ENCODE measurements around the gene DMXL2.
"Not testable (repeated sequence)": the region's sequence is repeated elsewhere in the genome, so short reads cannot be mapped to it uniquely, and the experiment has no call there.

DMXL2 gene, protein sequence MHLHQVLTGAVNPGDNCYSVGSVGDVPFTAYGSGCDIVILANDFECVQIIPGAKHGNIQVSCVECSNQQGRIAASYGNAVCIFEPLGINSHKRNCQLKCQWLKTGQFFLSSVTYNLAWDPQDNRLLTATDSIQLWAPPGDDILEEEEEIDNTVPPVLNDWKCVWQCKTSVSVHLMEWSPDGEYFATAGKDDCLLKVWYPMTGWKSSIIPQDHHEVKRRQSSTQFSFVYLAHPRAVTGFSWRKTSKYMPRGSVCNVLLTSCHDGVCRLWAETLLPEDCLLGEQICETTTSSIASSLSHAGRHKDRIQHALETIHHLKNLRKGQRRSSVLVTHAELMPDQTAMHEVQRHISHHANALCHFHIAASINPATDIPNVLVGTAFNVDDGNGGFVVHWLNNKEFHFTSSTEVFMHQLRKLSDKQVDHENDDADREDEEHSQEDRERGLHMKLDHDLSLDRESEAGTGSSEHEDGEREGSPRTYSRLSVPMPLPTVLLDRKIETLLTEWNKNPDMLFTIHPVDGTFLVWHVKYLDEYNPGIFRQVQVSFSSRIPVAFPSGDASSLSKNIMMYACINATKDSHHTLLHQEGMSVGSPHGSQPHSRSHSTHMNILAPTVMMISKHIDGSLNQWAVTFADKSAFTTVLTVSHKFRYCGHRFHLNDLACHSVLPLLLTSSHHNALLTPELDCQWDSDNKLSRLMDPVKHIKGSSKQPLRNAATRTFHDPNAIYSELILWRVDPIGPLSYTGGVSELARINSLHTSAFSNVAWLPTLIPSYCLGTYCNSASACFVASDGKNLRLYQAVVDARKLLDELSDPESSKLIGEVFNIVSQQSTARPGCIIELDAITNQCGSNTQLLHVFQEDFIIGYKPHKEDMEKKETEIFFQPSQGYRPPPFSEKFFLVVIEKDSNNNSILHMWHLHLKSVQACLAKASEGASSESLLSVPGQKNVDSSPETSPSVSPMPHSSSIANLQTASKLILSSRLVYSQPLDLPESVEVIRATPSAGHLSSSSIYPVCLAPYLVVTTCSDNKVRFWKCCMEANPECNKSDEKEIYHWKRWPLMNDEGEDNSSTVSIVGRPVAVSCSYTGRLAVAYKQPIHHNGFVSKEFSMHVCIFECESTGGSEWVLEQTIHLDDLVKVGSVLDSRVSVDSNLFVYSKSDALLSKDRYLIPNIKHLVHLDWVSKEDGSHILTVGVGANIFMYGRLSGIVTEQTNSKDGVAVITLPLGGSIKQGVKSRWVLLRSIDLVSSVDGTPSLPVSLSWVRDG (N-terminal part only)

GRCh38 chr15:51622604-51623370 is at the start of gene DMXL2:
Gene DMXL2, minus strand, starts transcription at chr15:51622771. Its CDS starts 226 bp downstream, at chr15:51622545.
- DNase-seq, result peak; percentile 69

DNA sequence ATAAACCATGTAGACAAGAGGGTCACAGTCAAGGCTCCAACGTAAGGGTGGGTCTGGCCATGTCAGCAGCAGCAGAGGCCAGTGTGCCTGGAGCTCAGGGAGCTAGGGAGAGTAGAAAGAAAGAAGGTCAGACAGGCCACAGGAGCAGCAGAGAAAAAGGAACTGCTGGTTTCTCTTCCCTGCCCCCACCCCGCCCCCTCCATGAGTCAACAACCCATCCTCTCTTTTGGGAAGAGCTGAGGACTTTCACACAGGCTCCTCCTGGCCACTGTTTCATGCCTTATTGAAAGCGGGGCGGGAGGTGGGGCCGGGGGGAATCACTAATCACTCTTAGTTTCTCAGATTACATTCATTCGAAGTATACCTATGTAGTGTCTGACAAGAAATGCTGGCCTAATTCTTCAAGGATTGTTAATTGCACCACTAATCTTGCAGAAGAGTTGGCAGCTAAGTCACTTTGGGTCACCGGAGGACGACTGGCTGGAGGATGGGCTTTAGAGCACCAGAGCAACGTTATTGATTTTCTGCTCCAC is 49.6 kb upstream of the DMXL2 start:
- no peak for DNase-seq

DNA sequence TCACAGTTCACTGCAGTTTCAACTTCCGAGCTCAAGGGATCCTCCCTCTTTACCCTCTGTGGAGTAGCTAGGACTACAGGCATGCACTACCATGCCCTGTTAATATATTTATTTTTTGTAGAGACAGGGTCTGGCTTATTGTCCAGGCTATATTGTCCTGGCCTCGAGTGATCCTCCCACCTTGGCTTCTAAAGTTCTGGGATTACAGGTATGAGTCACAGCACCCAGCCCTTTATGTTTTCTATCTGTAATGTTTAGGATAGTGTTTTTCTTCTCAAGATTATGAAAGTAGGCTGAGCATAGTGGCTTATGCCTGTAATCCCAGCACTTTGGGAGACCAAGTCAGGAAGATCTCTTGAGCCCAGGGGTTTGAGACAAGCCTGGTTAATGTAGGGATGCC is 46.8 kb upstream of the DMXL2 start:
- DNase-seq, result no peak

- no peak for DNase-seq
Observed at GRCh38 chr15:51668446-51668845, 45.9 kb upstream of the DMXL2 start.

DNA sequence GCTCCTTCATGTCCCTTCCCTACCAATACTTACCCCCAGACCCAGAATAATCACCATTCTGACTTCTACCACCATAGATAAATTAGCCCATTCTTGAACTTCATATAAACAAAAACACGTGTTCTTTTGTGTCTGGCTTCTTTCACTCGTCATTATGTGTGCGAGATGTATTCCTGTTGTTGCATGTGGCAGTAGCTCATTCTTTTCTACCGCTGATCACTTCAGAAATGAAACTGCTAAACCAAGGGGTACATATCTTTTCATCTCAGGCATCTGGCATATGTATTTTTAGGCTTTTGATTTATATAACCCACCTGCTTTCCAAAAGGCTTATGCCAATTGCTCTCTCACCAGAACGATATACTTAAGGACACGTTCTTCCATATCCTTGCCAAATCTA is 44.9 kb upstream of the DMXL2 start:
- DNase-seq, result no peak

DNA sequence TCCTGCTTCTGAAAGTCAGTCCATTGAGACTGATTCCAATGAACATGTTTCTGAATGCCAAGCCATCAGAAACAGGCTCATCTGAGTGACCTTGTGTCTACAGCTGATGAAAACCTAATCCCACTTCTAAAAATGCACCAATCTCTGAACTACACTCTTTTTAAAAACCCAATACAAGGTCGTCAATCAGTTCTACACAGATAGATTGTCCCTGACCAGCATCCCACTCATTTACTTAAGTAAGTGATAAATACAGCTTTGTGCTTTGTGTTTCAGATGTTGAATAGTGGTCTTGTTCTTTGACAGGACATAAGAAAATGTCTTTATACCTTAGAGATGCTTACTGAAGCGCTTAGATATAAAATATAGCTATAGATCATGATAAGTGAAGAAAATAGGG is 38.5 kb upstream of the DMXL2 start:
- DNase-seq, result no peak

DNA sequence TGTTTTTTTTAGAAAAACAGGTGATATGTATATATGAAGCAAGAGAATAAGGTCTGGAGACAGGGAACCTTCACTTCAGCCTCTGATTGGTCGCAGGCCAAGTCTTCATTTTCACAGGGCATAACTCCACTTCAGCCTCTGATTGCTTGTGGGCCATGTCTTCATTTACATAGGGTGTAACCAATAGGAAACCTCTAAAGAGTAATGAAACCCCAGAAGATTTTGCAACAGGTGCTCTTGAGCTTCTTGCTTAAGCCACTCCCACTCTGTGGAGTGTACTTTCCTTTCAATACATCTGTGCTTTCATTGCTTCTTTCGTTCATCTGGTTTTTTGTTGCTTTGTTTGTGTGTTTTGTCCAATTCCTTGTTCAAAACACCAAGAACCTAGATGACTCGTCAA is 36.1 kb upstream of the DMXL2 start:
- DNase-seq, result no peak

GRCh38 chr15:51655401-51656057 is 33.0 kb upstream of the DMXL2 start:
- DNase-seq, result not testable (repeated sequence)

DNA sequence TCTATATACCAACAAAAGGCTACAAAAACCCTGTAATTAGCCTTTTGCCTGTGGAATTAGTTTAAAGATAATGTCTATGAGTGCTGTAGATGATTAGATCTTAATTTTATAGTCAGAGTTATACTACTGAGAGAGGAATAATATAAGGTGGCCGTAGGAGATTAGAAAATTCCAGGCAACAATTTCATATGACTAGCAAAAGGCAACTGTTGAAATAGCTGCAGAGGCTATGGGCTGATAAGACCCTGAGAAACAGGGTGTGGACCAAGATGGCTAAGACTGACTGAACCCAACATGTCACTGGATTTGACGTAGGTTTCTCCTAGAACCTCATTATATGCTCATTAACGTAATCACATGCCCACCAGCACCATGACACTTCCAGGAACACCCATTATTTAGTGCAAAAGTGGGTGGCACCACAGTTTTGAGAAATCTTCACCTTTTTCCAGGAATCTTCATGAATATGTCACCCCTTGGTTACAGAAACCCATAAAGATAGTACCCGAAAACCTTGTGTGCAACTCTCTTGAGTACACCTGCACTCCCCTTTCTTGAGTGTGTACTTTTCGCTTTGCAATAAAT is 29.6 kb upstream of the DMXL2 start:
- DNase-seq, result no peak

GRCh38 chr15:51649659-51650521 is 27.3 kb upstream of the DMXL2 start:
- peak; percentile 3 for DNase-seq

- not testable (repeated sequence) for DNase-seq
Observed at GRCh38 chr15:51648643-51649042, 26.1 kb upstream of the DMXL2 start.

GRCh38 chr15:51648101-51648500 is 25.5 kb upstream of the DMXL2 start:
- DNase-seq, result not testable (repeated sequence)

- DNase-seq, result no peak
Observed at GRCh38 chr15:51647128-51647562, 24.6 kb upstream of the DMXL2 start.

- DNase-seq, result no peak
Observed at GRCh38 chr15:51642696-51643095, 20.1 kb upstream of the DMXL2 start.

GRCh38 chr15:51641490-51642130 is 19.0 kb upstream of the DMXL2 start:
- no peak for DNase-seq

DNA sequence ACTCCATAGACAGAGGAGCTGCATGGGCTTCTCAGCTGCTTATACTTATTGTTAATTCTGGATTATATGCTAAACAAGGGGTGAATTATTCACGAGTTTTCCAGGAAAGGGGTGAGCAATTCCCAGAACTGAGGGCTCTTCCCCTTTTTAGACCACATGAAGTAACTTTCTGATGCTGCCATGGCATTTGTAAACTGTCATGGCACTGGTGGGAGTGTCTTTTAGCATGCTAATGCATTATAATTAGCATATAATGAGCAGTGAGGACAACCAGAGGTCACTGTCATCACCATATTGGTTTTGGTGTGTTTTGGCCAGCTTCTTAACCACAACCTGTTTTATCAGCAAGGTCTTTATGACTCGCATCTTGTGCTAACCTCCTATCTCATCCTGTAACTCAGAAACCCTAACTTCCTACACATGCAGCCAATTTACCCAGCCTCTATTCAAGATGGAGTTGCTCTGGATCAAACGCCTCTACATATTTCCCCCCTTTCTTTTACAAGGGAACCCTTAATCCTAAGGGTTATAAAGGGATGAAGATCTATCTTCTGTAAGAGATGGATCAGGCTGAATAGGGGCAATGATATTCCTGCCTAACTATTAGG is 12.1 kb upstream of the DMXL2 start:
- no peak for DNase-seq

- DNase-seq, result no peak
Observed at GRCh38 chr15:51629612-51630011, 7.0 kb upstream of the DMXL2 start.

- no peak for DNase-seq
Observed at GRCh38 chr15:51625236-51625635, 2.7 kb upstream of the DMXL2 start.

- DNase-seq, result no peak
Observed at GRCh38 chr15:51624022-51624421, 1.5 kb upstream of the DMXL2 start.

All from activated naive CD4-positive, alpha-beta T cell treated with Interleukin-2 at 50 U/mL for 16 hours (primary cell).